ENCODE results near the gene NCEH1.

DNA sequence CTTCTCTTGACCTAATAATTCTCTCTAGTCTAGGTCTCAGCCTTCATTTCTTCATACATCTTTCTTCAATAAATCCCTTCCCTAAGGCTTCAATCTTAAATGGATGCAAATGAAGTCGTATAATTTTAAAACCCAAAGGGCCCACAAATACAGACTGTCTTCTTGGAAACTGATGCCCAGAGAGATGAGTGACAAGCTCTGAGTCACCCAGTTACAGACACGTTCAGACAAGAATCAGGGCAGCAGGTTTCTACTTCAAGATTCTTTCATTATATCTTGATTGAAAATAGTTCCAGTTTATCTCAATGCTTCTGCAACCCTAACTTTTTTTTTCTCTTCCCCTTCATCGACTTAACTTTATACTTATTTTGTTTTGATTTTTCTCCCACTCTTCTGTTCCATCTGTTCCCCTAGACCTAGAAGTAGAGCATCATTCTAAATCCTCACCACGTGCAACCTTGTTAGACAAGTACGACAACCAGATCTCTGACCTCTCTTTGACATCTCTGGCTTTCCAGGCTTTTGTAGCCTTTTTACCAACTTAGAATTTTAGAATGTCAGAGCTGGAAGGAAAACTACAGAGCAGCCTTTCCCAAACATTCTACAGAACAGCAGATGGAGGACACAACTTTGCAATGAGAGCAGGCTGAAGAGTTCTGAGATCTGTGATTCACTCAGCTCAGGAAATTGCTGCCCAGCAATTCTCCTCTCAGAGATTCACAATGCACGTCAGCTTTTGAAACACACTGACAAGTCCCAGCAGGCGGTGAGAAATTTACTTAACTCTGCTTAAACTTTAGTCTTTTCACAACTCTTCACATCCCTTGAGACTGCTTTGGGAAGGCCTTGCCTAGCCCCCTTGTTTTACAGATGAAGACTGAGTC lies 25.3 kb downstream of the NCEH1 start:
- TF ChIP-seq BRCA1 (IDR thresholded peaks at IDR 0.05; ENCODE audit: low read depth, low read length) (no peak), HDAC2 (IDR thresholded peaks at IDR 0.05) (no peak), SP1 (IDR thresholded peaks at IDR 0.05; ENCODE audit: low read depth, low read length) (no peak), EGR1 (IDR thresholded peaks at IDR 0.05; ENCODE audit: borderline replicate concordance in 1 of 2, low read depth in 2 of 2, low read length in 2 of 2) (no peak), RCOR1 (conservative IDR thresholded peaks at IDR 0.05; ENCODE audit: low read depth, low read length) (no peak), TCF3 (IDR thresholded peaks at IDR 0.05; ENCODE audit: borderline replicate concordance, insufficient read depth, low read depth, low read length) (no peak)
- TF ChIP-seq, protein P1, sequence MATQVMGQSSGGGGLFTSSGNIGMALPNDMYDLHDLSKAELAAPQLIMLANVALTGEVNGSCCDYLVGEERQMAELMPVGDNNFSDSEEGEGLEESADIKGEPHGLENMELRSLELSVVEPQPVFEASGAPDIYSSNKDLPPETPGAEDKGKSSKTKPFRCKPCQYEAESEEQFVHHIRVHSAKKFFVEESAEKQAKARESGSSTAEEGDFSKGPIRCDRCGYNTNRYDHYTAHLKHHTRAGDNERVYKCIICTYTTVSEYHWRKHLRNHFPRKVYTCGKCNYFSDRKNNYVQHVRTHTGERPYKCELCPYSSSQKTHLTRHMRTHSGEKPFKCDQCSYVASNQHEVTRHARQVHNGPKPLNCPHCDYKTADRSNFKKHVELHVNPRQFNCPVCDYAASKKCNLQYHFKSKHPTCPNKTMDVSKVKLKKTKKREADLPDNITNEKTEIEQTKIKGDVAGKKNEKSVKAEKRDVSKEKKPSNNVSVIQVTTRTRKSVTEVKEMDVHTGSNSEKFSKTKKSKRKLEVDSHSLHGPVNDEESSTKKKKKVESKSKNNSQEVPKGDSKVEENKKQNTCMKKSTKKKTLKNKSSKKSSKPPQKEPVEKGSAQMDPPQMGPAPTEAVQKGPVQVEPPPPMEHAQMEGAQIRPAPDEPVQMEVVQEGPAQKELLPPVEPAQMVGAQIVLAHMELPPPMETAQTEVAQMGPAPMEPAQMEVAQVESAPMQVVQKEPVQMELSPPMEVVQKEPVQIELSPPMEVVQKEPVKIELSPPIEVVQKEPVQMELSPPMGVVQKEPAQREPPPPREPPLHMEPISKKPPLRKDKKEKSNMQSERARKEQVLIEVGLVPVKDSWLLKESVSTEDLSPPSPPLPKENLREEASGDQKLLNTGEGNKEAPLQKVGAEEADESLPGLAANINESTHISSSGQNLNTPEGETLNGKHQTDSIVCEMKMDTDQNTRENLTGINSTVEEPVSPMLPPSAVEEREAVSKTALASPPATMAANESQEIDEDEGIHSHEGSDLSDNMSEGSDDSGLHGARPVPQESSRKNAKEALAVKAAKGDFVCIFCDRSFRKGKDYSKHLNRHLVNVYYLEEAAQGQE (IDR thresholded peaks at IDR 0.05; ENCODE audit: low read depth, low read length), result no peak
- TF ChIP-seq, protein P2, sequence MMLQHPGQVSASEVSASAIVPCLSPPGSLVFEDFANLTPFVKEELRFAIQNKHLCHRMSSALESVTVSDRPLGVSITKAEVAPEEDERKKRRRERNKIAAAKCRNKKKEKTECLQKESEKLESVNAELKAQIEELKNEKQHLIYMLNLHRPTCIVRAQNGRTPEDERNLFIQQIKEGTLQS (IDR thresholded peaks at IDR 0.05; ENCODE audit: borderline replicate concordance, extremely low read depth, low read depth, low read length), result no peak
- TF ChIP-seq, protein P3, sequence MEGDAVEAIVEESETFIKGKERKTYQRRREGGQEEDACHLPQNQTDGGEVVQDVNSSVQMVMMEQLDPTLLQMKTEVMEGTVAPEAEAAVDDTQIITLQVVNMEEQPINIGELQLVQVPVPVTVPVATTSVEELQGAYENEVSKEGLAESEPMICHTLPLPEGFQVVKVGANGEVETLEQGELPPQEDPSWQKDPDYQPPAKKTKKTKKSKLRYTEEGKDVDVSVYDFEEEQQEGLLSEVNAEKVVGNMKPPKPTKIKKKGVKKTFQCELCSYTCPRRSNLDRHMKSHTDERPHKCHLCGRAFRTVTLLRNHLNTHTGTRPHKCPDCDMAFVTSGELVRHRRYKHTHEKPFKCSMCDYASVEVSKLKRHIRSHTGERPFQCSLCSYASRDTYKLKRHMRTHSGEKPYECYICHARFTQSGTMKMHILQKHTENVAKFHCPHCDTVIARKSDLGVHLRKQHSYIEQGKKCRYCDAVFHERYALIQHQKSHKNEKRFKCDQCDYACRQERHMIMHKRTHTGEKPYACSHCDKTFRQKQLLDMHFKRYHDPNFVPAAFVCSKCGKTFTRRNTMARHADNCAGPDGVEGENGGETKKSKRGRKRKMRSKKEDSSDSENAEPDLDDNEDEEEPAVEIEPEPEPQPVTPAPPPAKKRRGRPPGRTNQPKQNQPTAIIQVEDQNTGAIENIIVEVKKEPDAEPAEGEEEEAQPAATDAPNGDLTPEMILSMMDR (IDR thresholded peaks at IDR 0.05 in 2 of 3, conservative IDR thresholded peaks at IDR 0.05 in 1 of 3; ENCODE audit: control insufficient read depth in 2 of 3, extremely low read depth in 1 of 3, insufficient read depth in 1 of 3, low read depth in 3 of 3, low read length in 3 of 3), result no peak
- TF ChIP-seq, protein P4, sequence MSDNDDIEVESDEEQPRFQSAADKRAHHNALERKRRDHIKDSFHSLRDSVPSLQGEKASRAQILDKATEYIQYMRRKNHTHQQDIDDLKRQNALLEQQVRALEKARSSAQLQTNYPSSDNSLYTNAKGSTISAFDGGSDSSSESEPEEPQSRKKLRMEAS (IDR thresholded peaks at IDR 0.05; ENCODE audit: low read depth, low read length), result no peak
